Iris pigment epithelial cell (primary cell): ENCODE results near the gene TMEM132C.
"Not testable (repeated sequence)": the region's sequence is repeated elsewhere in the genome, so short reads cannot be mapped to it uniquely, and the experiment has no call there.

Experiments used
- DNase-seq: peaks from one replicate; pipeline ENCODE4 v3.0.0-alpha.2; 2011; ENCODE audit warnings: low read depth

The TMEM132C gene

DNA sequence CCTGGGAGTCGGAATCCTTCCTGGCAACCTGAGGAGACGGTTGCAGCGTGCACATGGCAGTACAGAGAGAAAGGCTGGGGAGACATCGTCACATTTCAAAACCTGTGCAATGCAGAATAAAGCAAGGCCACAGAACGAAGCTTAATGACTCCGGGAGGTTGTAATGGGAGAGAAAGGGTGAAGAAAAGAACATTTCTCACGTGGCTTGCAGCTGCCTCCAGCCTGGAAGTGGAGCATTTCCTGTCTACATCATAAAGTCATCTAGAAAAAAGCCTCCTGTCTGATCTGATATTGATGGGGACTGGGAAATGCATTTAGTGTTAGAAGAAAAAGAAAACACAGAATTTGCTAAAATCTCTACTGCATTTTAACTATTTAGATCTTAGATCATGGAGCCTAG lies 209.3 kb downstream of the TMEM132C start:
- no peak for DNase-seq

DNA sequence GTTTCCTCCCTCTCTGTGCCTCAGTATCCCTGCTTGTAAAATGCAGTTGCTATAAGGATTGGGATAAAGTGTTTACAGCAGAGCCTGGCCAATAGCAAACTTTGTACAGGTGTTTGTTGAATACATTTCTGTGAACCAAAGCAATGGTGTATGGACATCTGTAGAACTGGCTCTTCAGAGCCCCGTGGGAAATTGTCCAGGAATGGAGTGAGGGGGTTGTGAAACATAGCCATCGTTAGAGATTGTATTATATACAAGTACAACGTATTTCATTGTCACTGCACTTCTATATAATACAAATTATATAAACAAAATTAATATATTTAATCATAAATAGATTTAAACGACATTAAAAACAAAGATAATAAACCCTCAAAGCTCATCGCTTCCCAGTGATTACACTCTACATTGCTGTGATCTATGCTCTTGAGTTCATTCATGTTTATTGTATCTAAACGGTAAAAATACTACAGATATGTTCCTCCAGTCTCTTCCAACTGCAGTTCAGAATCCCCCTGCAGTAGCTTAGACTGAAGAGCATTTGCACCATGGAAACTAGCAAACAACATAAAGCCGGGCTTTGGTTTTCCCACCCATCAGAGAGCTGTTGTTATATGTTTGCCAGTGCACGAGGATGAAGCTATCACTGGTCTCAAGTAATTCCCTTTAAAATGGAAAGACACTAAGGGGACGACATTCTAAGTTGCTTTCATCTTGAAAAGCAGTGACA lies 216.7 kb downstream of the TMEM132C start:
- no peak for DNase-seq

DNA sequence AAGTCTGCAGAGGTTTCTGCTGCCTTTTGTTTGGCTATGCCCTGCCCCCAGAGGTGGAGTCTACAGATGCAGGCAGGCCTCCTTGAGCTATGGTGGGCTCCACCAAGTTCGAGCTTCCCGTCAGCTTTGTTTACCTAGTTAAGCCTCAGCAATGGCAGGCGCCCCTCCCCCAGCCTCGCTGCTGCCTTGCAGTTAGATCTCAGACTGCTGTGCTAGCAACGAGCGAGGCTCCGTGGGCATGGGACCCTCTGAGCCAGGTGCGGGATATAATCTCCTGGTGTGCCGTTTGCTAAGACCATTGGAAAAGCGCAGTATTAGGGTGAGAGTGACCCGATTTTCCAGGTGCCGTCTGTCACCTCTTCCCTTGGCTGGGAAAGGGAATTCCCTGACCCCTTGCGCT lies 230.4 kb downstream of the TMEM132C start:
- not testable (repeated sequence) for DNase-seq

DNA sequence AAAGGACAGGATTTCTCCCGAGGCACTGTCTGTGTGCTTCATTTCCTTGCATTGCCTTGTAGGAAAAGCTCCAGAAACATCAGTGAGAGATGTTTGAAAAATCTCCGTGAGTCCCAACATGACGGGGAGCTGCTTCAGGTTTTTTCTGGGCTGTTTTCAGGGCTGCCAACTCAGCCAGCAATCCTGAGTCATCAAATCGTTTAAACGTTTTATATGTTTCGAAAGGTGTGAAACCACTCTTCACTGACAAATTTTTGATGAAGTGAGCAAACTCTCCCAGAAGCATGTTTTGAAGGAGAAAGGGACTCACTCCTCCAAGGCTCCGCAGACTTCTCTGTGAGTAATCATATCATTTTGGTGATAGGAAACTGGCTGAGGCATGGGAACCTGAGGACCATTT lies 240.5 kb downstream of the TMEM132C start:
- DNase-seq: no peak

DNA sequence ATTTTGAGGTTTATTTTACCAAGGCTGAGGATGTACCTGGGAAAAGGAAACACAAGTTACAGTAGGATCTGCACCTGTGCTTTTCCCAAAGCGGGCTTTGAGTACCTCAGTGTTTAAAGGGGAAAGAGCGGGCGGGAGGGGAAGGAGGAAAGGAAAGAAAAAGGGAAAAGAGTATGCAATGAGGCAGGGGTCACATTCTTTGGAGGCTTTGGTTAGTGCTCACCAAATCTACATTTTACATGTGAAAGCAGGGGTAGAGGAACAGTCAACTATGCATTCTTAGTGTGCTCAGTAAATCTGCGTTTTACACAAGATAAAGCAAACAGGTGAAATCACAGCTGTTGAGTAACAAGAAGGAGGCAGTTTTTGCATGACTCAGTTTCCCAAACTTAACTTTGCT lies 242.2 kb downstream of the TMEM132C start:
- no peak for DNase-seq

DNA sequence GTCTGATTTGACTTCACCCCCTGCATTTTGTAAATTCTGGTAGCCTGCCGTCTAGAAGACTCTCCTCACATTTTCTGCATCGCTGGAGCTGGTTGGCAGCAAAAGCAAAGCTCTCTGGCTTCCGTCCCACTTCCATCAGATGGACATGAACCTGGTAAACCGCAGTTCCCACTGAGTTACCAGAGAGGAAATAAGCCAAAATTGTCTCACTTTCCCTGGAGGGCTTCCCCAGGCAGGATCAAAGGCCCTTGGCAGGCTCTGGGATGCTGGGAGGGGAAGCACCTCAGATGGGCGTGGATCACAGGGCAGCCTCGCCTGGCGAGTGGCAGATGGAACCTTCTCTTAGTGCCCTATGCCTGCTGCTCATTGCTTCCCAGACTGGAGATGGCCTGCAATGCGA lies 243.5 kb downstream of the TMEM132C start:
- DNase-seq: no peak

DNA sequence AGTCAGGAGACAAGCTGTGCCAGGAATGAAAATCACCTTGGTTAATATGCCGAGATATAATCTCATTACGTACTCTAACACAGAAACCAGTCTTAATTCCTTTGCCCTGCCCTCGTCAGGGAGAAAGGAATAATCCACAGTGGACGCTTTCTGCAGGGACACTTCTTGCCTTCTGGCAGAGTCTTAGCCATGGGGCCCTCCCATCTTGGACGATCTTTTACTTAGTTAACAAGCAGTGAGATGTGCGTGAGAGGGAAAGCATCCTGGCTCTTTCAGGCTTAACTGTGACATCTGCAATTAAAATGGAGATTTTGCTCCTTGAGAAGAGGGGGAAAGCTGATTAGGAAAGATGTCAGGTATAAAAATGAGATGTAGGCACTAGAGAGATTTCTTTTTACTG lies 246.4 kb downstream of the TMEM132C start:
- no peak for DNase-seq

DNA sequence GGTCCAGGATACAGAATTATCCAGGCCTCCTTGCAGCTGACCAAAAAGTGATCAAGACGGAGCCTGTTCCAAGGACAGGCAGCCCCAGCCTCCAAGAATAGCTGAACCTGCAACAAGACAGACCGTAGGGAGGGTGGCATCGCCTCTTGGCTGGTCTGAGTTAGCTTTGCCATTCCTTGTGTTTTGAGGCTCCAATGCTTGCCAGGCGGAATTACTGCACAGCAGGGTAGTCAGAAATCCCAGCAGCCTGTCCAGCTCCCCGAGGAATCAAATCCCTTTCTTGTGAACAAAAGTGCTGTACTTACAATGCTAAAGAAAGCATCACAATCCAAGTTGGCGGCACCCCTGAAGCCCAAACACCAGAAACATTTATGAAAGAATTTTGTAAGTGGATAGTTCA lies 246.9 kb downstream of the TMEM132C start:
- DNase-seq: no peak

DNA sequence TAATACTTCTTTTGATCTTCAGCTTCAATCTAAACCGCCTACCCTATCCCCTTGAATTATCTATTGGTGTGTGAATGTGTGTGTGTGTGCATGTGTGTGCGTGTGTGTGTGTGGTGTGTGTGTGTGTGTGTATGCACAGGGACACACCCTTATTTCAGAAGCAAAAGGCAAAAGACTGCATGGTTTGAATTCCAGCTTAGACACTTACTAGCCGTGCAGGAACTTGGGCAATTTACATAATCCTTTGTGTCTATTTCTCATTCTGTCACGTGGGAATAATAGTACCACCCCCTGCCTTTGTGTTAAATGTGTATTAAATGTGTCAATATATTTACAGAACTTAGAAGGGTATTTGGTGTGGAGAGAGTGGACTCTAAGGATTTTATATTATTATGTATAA lies 251.7 kb downstream of the TMEM132C start:
- DNase-seq: no peak

DNA sequence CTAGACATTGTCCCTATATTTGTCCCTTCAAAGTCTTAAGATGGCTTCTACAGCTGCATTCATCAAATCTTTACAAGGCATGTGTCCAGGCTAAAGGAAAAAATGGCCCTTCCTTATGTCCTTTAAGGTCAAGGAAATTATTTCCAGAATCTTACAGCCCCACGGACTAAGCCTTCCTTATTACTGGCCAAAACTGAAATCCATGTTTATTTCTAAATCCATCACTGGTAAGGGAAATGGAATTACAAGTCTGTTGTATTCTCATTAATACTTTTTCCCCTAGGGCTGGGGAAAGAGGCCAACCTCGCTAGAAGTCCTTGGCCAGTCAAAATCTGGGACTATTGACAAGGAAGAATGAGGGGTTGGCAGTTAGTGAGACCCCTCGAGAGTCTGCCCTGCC lies 252.5 kb downstream of the TMEM132C start:
- DNase-seq: no peak

DNA sequence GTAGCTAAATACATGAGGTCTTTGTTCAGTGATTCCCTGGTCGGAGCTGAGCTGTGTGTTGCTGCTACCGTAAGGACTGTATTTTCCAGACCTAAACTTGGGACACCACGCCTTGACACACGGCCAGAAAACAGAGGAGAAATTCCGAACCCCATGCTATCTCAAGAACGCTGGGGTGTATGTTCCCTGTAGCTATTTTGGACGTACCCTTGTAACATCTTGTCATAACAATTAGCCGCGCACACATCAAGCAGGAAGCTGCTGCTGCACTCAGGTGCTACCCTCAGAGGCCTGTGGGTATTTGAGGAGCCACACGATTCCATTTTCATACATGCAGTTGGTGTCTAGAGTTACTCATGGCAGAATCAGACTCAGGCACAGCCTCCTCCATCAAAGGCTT lies 255.0 kb downstream of the TMEM132C start:
- no peak for DNase-seq

DNA sequence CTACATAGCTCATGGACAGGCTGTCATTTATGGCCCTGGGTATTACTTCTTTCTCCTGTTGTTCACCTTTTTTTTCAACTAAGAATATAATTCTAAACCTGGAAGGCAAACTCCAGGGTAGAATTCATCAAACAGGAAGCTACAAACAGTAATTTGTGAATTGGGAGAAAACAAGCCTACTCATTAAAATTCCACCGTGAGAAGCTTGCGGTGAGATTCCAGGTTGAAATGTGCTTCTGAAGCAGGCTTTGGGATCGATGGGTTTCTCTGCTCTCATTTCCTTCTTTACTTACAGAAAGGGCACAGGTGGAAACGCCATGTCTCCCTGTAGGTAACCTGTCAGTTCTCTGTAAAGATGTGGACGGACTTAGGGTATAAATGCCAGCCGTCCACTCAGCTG lies 257.5 kb downstream of the TMEM132C start:
- DNase-seq: no peak

DNA sequence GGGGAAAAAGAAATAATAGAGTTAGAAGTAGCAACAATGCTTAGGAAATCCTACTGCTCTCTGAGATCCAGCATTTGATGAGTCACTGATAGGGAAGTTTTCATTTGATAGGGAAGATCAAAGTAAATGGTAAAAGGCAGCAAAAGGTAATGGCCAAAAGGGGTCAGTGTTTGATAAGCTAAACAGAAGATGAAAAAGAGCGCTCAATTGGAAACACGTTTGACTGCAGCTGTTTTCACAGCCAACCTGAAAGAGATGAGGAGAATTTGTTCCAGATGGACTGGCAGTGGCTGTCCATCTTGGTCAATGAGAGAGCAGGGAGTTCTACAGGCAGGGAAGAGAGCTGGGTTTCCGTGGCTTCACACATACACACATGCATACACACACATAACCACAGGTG lies 264.2 kb downstream of the TMEM132C start:
- no peak for DNase-seq

DNA sequence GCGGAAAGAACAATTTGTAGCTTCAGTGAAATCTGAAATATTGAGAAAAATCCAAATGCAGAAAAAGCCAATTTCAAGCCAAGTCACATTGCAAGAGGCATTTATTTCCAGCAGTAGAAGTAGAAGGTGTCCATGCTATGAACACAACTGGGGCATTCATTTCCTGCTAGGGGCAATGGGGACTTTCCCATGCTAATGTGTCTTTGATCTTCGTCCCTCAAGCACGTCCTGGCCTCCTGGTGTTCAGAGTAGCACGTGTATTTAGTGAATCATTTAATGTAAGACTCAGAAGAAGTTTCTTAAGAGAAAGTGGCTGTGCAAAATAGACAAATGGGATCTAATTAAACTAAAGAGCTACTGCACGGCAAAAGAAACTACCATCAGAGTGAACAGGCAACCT lies 267.9 kb downstream of the TMEM132C start:
- DNase-seq: no peak

DNA sequence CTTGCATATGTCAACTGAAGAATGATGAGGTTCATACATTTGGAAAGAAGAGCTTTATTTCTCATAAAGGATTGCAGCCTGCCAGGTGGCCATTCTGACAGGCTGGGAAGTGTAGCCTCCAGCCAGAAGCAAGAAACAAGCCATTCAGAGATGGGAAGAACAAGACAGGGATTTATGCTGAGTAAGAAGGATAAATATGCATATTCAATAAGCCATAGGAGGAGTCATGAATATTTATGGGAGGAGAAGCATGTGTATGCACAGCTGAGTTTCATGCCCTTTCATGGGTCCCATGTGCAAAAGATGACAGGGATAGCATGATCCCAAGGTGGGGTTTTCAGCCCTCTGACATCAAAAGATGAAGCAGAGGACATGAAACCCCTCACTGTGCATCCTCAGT lies 269.8 kb downstream of the TMEM132C start:
- no peak for DNase-seq

DNA sequence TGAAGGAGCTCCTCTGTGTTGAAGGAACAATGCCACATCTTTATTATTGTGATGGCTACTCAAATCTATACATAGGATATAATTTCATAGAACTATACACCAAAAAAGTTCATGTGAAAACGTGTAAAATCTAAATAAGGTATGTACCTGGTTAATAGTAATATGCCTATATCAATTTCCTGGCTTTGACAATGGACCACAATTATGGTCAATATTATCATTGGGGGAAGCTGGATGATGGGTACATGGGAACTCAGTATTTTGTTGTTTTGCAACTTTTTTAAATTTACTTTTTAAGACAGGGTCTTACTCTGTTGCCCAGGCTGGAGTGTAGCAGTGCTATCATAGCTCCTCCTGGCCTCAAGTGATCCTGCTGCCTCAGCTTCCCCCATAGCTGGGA lies 270.7 kb downstream of the TMEM132C start:
- DNase-seq: no peak

DNA sequence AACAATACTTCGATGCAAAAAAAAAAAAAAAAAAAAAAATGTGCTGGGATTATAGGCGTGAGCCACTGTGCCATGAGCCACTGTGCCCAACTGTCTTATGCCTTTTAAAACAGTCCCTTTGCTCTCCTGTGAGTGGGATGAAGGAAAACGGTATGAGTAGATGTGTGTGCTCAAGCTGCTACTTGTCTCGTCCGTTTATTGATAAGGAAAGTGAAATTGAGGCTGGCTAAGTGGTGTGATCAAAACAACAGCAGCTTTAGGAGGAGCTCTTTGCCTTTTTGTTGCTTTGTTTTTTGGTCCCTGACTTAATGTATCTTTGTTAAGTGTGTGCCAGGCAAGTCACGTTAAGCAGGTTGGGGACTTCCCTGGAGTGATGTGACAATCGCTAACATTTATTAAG lies 275.9 kb downstream of the TMEM132C start:
- DNase-seq: no peak

DNA sequence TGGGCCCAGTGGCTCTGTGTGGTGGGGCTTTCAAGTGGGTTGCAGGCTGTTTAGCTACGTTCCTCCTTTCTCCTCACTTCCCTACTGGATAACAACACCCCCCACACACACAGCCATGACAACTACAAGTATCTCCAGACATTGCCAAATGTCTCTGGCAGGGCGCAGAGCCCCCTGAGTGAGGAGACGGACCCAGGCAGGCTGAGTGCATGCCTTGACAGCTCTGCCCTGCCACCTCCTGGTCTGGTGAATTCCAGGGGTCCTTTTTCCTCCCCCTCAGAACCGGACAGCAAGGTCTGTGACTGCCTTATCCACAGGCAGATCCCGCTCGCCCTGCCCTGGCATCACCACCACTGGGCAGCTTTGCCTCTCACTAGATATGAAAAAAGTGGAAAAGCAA lies 276.5 kb downstream of the TMEM132C start:
- no peak for DNase-seq

DNA sequence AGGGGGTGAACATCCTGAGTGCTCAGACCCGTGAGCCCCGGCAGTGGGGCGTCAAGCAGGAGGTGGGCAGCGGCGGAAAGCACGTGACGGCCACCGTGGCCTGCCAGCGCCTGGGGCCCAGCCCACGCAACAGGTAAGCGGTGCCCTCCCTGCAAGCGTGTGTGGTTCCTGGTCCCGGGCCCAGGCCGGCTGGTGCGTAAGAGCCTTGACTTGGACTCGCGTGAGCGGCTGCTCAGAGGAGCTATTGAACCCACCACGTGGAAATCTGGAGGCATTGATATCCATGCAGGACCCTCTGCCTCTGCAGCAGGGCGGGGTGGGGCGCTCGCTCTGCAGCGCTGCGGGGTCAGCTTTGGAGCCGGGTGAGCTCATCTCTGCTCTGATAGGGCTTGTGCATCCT lies 277.0 kb downstream of the TMEM132C start:
- DNase-seq: no peak

DNA sequence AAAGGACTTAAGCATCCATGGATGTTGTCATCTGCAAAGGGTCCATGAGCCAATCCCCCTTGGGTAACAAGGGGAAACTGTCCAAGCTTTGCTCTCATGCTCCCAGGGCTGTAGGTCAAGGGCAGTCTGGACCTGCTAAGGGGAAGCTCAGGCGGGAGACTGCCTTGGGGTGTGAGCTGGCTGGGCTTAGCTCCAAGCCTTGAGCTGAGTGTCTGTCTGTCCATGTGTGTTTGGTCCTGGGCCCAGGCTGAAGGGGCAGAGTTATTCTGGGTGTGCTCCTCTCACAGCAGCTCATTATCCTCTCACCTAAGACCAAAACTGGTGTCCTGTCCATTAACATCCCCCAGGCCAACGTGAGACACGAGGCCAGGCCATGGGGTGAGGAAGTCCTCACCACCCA lies 282.0 kb downstream of the TMEM132C start:
- no peak for DNase-seq

DNA sequence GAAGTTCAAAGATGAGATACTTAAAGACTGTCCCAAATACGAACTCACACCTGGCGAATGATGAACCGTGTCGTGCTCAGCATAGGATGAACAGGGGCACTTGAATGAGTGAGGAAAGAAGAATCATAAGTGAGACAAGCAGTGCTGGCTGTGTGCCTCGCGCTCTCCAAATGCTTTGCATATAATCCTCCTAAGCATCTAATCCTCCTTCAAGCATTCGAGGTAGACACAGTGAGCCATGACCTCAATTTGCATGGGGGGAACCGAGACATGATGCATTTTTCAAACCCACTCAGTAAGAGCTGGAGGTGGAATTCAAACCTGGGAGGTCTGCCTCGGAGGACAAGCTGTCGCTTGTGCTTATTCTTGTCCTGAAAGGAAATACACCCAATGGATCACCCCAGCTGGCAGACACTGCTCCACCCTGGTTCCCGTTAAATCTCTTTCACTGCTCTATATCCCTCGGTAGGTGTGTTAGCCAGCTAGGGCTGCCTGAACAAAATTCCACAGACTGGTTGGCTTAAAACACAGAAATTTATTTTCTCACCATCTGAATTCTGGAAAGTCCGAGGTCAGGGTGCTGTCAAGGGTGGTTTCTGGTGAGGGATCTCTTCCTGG lies 282.7 kb downstream of the TMEM132C start:
- no peak for DNase-seq

DNA sequence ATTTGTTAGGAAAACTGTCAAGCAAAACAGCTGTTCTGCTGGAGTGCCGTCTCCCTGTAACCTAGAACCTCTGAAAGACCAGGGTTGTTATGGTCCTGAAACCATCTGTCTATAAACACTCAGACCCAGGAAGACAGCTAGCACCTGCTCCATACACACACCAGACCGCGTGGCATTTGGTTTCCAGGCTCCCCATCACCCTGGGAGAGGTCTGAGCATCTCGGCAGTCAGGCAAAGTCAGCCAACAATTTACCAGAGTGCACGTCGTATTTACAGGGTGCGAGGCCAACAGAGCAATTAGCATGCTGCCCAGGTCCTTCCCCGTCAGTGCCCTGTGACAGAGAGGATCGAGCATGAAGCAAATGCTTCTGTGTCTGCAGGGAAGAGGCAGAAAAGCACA lies 284.3 kb downstream of the TMEM132C start:
- DNase-seq: no peak

DNA sequence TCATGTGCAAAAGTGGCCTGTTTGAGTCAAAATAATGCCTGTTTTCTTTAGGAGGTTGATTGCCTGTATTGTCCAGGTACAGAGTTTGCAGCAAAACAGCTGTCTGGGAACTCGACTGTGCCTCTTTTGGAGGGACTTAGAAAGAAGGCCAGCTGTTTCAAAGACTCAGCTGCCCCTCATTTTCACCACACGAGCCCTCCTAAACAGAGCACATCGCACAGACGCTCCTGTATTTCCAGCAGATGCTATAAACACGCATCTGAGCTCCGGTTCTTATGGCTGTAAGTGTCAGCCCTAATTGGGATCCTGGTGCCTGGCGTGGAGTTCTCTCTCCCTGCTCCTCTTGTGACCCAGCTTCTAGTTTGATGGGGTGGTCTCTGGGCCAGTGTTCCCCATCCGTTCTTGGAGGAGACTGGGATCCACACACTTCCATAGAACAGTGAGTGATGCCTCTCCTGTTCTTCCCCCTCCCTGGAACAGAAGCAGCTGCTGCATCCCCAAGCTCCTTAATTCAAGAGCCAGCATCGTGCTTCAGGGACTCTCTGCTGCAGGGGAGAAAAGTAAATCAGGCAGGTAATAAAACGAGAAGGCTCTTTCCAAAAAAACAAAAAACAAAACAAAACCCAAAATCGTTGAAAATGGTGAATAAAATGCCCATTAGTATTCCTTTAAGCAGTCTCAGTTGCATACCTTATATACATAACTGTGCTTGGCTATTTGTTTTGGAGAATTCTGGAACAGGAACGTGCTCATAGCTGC lies 287.8 kb downstream of the TMEM132C start:
- DNase-seq: no peak
